GM23338 (cell line): Measurements from ENCODE around the gene CYP2C18. TPM values are rescaled to one million over a fixed set of nuclear protein-coding genes. Genes with fewer than 3 reads are reported as not detected.

Experiments used
- ATAC-seq: fragments of 200-7000 bp; cut with Tn5 transposase; 3 replicates; pipeline ENCODE4 v1.9.1; 2020
- DNase-seq: peaks from one replicate; pipeline ENCODE4 v3.0.0-alpha.2; 2015; ENCODE audit warnings: low spot score
- H2AFZ ChIP-seq: fragments of 200-600 bp; sonication (generic); 2 replicates; pipeline ENCODE4 v1.8.0; 2016; ENCODE audit warnings: antibody characterized with exemption, mild to moderate bottlenecking, moderate library complexity
- H3F3A ChIP-seq: fragments of 200-600 bp; sonication (generic); replicated peaks from 2 replicates; pipeline ENCODE4 v1.8.0; 2017; ENCODE audit warnings: antibody characterized with exemption, mixed run types, low read depth
- H3K27ac ChIP-seq: fragments of 200-600 bp; sonication (generic); 2 replicates; pipeline ENCODE4 v1.6.1; 2016; ENCODE audit warnings: low read depth
- H3K27me3 ChIP-seq: fragments of 200-600 bp; sonication (generic); 2 replicates; pipeline ENCODE4 v1.8.0; 2016; ENCODE audit warnings: mild to moderate bottlenecking, mixed run types, moderate library complexity; ENCODE audit not compliant: insufficient read depth
- H3K36me3 ChIP-seq: fragments of 200-600 bp; sonication (generic); 2 replicates; pipeline ENCODE4 v1.8.0; 2016; ENCODE audit warnings: mild to moderate bottlenecking; ENCODE audit not compliant: insufficient read depth
- H3K4me1 ChIP-seq: fragments of 200-600 bp; sonication (generic); 2 replicates; pipeline ENCODE4 v1.8.0; 2016; ENCODE audit warnings: mild to moderate bottlenecking, moderate library complexity; ENCODE audit not compliant: insufficient read depth
- H3K4me2 ChIP-seq: fragments of 200-600 bp; sonication (generic); 2 replicates; pipeline ENCODE4 v1.7.1; 2017; ENCODE audit warnings: mixed run types
- H3K4me3 ChIP-seq: fragments of 200-600 bp; sonication (generic); 2 replicates; pipeline ENCODE4 v1.6.1; 2016; ENCODE audit warnings: mixed run types
- H3K79me2 ChIP-seq: fragments of 200-600 bp; sonication (generic); replicated peaks from 2 replicates; pipeline ENCODE4 v1.8.0; 2017; ENCODE audit warnings: mild to moderate bottlenecking; ENCODE audit not compliant: insufficient read depth
- H3K9me2 ChIP-seq: fragments of 200-600 bp; sonication (generic); 2 replicates; pipeline ENCODE4 v1.8.0; 2017; ENCODE audit not compliant: insufficient read depth
- H4K20me1 ChIP-seq: fragments of 200-600 bp; sonication (generic); replicated peaks from 2 replicates; pipeline ENCODE4 v1.8.0; 2017; ENCODE audit warnings: mild to moderate bottlenecking; ENCODE audit not compliant: insufficient read depth
- H3K27ac Mint-ChIP-seq: 2 replicates; pipeline ENCODE4 v1.8.0; 2020; ENCODE audit warnings: inconsistent platforms, mild to moderate bottlenecking, moderate library complexity, mixed read lengths
- H3K27me3 Mint-ChIP-seq: 3 replicates; pipeline ENCODE4 v1.8.0; 2022; ENCODE audit warnings: low read depth, mild to moderate bottlenecking, moderate library complexity, mixed read lengths, inconsistent platforms; ENCODE audit not compliant: insufficient read depth, poor library complexity
- H3K36me3 Mint-ChIP-seq: 3 replicates; pipeline ENCODE4 v1.8.0; 2021; ENCODE audit warnings: low read depth, mild to moderate bottlenecking, inconsistent platforms, moderate library complexity, mixed read lengths
- H3K4me1 Mint-ChIP-seq: 3 replicates; pipeline ENCODE4 v1.8.0; 2020; ENCODE audit warnings: mild to moderate bottlenecking, inconsistent platforms, mixed read lengths
- H3K4me3 Mint-ChIP-seq: 3 replicates; pipeline ENCODE4 v1.8.0; 2021; ENCODE audit warnings: moderate library complexity, mild to moderate bottlenecking, inconsistent platforms, mixed read lengths
- H3K9me3 Mint-ChIP-seq: 3 replicates; pipeline ENCODE4 v1.8.0; 2020; ENCODE audit warnings: moderate library complexity, mild to moderate bottlenecking, inconsistent platforms, mixed read lengths
- CREB1 ChIP-seq: fragments of 250-450 bp; sonication (Bioruptor Pico); IDR thresholded peaks from 2 replicates; pipeline ENCODE4 v1.5.0; 2020; ENCODE audit warnings: low read depth, mild to moderate bottlenecking, moderate library complexity
- EZH2 ChIP-seq: fragments of 200-600 bp; sonication (generic); IDR thresholded peaks from one replicate; pipeline ENCODE4 v1.8.0; 2017; ENCODE audit warnings: antibody characterized with exemption, mild to moderate bottlenecking, low read depth; ENCODE audit not compliant: unreplicated experiment
- EZH2phosphoT487 ChIP-seq: fragments of 200-600 bp; sonication (generic); IDR thresholded peaks from one replicate; pipeline ENCODE4 v1.8.1; 2018; ENCODE audit warnings: antibody characterized with exemption; ENCODE audit not compliant: unreplicated experiment
- JUNB ChIP-seq: IDR thresholded peaks from one replicate; pipeline ENCODE4 v1.6.1; 2016; ENCODE audit warnings: antibody characterized with exemption; ENCODE audit not compliant: unreplicated experiment
- NANOG ChIP-seq: IDR thresholded peaks from 2 replicates; pipeline ENCODE4 v1.6.1; 2016; ENCODE audit warnings: antibody characterized with exemption, borderline replicate concordance
- POLR2AphosphoS5 ChIP-seq: IDR thresholded peaks from 2 replicates; pipeline ENCODE4 v1.6.1; 2016; ENCODE audit warnings: antibody characterized with exemption, low read depth
- STAT1 ChIP-seq: IDR thresholded peaks from one replicate; pipeline ENCODE4 v1.6.1; 2016; ENCODE audit warnings: antibody characterized with exemption; ENCODE audit not compliant: unreplicated experiment
- ZNF114 ChIP-seq: fragments of 250-450 bp; sonication (Bioruptor Pico); IDR thresholded peaks from 2 replicates; pipeline ENCODE4 v1.5.0; 2020; ENCODE audit warnings: mild to moderate bottlenecking, moderate library complexity
- ZNF331 ChIP-seq: fragments of 250-450 bp; sonication (Bioruptor Pico); IDR thresholded peaks from 2 replicates; pipeline ENCODE4 v1.5.0; 2020; ENCODE audit warnings: low read depth, mild to moderate bottlenecking, moderate library complexity
- polyA plus RNA-seq: library from polyadenylated mRNA; unstranded; fragments of >200 nt; fragmentation: Nextera tagmentation; extraction: Ambion mirVana; gene quantifications from 2 replicates; pipeline ENCODE4 v1.2.1, GENCODE V29; 2016
- total RNA-seq: library from RNA; depleted of rRNA; stranded (reverse); fragments of >200 nt; shearing (Covaris generic); gene quantifications from 2 replicates; pipeline ENCODE4 v1.2.3, GENCODE V29; 2014
- TF ChIP-seq, protein P1 (sequence below): IDR thresholded peaks from one replicate; pipeline ENCODE4 v1.6.1; 2018; ENCODE audit warnings: antibody characterized with exemption; ENCODE audit not compliant: unreplicated experiment
- TF ChIP-seq, protein P2 (sequence below): fragments of 250-450 bp; sonication (Bioruptor Pico); IDR thresholded peaks from 2 replicates; pipeline ENCODE4 v1.5.0; 2020; ENCODE audit warnings: mild to moderate bottlenecking, moderate library complexity
- TF ChIP-seq, protein P3 (sequence below): IDR thresholded peaks from 2 replicates; pipeline ENCODE4 v1.6.1; 2016; ENCODE audit warnings: antibody characterized with exemption
- TF ChIP-seq, protein P4 (sequence below), 2 experiments: fragments of 200-600 bp in 1 of 2; sonication (generic) in 1 of 2; conservative IDR thresholded peaks; 2 replicates each; pipeline versions ENCODE4 v1.5.1 to v1.6.1; 2016 to 2017; ENCODE audit warnings: antibody characterized with exemption in 2 of 2, low read depth in 2 of 2, mild to moderate bottlenecking in 2 of 2, moderate library complexity in 1 of 2

Gene CYP2C18
- total and polyA plus RNA-seq, 2 experiments from 2014 or later, result 0.08 to 0.63 TPM

DNA sequence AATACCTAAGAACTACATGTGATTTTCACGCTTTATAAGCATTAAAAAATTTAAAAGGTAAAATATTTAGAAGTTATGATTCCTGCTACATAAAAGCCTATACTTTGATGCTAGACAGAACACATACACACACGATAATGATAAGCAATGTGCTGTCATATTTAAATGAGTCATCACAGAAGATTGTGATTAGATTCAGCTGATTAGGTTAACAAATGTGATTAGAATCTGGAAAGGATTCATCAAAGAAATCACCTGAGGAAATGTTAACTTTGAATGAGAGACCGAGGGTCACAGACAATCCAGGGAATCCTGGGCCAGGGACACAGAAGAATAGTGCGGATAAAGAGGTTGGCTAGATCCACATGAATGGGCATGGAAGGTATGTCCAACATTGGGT, 42.0 kb upstream of the CYP2C18 start:
- H3K36me3 ChIP-seq, result peaks cover 7% of the 10 kb centered on the region
- ATAC-seq, result no peak
- TF ChIP-seq EZH2, result no peak
- TF ChIP-seq NANOG, result no peak
- TF ChIP-seq, protein P1, sequence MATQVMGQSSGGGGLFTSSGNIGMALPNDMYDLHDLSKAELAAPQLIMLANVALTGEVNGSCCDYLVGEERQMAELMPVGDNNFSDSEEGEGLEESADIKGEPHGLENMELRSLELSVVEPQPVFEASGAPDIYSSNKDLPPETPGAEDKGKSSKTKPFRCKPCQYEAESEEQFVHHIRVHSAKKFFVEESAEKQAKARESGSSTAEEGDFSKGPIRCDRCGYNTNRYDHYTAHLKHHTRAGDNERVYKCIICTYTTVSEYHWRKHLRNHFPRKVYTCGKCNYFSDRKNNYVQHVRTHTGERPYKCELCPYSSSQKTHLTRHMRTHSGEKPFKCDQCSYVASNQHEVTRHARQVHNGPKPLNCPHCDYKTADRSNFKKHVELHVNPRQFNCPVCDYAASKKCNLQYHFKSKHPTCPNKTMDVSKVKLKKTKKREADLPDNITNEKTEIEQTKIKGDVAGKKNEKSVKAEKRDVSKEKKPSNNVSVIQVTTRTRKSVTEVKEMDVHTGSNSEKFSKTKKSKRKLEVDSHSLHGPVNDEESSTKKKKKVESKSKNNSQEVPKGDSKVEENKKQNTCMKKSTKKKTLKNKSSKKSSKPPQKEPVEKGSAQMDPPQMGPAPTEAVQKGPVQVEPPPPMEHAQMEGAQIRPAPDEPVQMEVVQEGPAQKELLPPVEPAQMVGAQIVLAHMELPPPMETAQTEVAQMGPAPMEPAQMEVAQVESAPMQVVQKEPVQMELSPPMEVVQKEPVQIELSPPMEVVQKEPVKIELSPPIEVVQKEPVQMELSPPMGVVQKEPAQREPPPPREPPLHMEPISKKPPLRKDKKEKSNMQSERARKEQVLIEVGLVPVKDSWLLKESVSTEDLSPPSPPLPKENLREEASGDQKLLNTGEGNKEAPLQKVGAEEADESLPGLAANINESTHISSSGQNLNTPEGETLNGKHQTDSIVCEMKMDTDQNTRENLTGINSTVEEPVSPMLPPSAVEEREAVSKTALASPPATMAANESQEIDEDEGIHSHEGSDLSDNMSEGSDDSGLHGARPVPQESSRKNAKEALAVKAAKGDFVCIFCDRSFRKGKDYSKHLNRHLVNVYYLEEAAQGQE, result no peak
- no peak for TF ChIP-seq EZH2phosphoT487
- TF ChIP-seq ZNF114, result no peak
- no peak for TF ChIP-seq JUNB
- no peak for TF ChIP-seq ZNF331
- TF ChIP-seq, protein P2, sequence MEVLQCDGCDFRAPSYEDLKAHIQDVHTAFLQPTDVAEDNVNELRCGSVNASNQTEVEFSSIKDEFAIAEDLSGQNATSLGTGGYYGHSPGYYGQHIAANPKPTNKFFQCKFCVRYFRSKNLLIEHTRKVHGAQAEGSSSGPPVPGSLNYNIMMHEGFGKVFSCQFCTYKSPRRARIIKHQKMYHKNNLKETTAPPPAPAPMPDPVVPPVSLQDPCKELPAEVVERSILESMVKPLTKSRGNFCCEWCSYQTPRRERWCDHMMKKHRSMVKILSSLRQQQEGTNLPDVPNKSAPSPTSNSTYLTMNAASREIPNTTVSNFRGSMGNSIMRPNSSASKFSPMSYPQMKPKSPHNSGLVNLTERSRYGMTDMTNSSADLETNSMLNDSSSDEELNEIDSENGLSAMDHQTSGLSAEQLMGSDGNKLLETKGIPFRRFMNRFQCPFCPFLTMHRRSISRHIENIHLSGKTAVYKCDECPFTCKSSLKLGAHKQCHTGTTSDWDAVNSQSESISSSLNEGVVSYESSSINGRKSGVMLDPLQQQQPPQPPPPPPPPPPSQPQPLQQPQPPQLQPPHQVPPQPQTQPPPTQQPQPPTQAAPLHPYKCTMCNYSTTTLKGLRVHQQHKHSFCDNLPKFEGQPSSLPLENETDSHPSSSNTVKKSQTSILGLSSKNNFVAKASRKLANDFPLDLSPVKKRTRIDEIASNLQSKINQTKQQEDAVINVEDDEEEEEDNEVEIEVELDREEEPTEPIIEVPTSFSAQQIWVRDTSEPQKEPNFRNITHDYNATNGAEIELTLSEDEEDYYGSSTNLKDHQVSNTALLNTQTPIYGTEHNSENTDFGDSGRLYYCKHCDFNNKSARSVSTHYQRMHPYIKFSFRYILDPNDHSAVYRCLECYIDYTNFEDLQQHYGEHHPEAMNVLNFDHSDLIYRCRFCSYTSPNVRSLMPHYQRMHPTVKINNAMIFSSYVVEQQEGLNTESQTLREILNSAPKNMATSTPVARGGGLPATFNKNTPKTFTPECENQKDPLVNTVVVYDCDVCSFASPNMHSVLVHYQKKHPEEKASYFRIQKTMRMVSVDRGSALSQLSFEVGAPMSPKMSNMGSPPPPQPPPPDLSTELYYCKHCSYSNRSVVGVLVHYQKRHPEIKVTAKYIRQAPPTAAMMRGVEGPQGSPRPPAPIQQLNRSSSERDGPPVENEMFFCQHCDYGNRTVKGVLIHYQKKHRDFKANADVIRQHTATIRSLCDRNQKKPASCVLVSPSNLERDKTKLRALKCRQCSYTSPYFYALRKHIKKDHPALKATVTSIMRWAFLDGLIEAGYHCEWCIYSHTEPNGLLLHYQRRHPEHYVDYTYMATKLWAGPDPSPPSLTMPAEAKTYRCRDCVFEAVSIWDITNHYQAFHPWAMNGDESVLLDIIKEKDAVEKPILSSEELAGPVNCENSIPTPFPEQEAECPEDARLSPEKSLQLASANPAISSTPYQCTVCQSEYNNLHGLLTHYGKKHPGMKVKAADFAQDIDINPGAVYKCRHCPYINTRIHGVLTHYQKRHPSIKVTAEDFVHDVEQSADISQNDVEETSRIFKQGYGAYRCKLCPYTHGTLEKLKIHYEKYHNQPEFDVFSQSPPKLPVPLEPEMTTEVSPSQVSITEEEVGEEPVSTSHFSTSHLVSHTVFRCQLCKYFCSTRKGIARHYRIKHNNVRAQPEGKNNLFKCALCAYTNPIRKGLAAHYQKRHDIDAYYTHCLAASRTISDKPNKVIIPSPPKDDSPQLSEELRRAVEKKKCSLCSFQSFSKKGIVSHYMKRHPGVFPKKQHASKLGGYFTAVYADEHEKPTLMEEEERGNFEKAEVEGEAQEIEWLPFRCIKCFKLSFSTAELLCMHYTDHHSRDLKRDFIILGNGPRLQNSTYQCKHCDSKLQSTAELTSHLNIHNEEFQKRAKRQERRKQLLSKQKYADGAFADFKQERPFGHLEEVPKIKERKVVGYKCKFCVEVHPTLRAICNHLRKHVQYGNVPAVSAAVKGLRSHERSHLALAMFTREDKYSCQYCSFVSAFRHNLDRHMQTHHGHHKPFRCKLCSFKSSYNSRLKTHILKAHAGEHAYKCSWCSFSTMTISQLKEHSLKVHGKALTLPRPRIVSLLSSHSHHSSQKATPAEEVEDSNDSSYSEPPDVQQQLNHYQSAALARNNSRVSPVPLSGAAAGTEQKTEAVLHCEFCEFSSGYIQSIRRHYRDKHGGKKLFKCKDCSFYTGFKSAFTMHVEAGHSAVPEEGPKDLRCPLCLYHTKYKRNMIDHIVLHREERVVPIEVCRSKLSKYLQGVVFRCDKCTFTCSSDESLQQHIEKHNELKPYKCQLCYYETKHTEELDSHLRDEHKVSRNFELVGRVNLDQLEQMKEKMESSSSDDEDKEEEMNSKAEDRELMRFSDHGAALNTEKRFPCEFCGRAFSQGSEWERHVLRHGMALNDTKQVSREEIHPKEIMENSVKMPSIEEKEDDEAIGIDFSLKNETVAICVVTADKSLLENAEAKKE (CRISPR knock-in tag), result no peak
- no peak for TF ChIP-seq POLR2AphosphoS5
- TF ChIP-seq CREB1, result no peak
- TF ChIP-seq STAT1, result no peak
- TF ChIP-seq, protein P3, sequence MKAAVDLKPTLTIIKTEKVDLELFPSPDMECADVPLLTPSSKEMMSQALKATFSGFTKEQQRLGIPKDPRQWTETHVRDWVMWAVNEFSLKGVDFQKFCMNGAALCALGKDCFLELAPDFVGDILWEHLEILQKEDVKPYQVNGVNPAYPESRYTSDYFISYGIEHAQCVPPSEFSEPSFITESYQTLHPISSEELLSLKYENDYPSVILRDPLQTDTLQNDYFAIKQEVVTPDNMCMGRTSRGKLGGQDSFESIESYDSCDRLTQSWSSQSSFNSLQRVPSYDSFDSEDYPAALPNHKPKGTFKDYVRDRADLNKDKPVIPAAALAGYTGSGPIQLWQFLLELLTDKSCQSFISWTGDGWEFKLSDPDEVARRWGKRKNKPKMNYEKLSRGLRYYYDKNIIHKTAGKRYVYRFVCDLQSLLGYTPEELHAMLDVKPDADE, result no peak
- TF ChIP-seq, protein P4, sequence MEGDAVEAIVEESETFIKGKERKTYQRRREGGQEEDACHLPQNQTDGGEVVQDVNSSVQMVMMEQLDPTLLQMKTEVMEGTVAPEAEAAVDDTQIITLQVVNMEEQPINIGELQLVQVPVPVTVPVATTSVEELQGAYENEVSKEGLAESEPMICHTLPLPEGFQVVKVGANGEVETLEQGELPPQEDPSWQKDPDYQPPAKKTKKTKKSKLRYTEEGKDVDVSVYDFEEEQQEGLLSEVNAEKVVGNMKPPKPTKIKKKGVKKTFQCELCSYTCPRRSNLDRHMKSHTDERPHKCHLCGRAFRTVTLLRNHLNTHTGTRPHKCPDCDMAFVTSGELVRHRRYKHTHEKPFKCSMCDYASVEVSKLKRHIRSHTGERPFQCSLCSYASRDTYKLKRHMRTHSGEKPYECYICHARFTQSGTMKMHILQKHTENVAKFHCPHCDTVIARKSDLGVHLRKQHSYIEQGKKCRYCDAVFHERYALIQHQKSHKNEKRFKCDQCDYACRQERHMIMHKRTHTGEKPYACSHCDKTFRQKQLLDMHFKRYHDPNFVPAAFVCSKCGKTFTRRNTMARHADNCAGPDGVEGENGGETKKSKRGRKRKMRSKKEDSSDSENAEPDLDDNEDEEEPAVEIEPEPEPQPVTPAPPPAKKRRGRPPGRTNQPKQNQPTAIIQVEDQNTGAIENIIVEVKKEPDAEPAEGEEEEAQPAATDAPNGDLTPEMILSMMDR (conservative IDR thresholded peaks at IDR 0.05; ENCODE audit: low read depth in 2 of 2), result no peak
- DNase-seq, result no peak
- no peak overlapping the region for H2AFZ ChIP-seq
- H4K20me1 ChIP-seq, result no peaks in the 10 kb centered on the region
- no peaks in the 10 kb centered on the region for H3K79me2 ChIP-seq
- H3K4me1 ChIP-seq, result no peaks in the 10 kb centered on the region
- Mint-ChIP-seq H3K4me3 (no peak overlapping the region), H3K27me3 (peaks cover 5% of the 10 kb centered on the region), H3K4me1 (no peaks in the 10 kb centered on the region), H3K36me3 (peaks cover 29% of the 10 kb centered on the region), H3K27ac (no peak overlapping the region), H3K9me3 (peaks cover 30% of the 10 kb centered on the region)
- no peaks in the 10 kb centered on the region for H3F3A ChIP-seq
- H3K27ac ChIP-seq, result no peak overlapping the region
- H3K27me3 ChIP-seq, result no peaks in the 10 kb centered on the region
- H3K9me2 ChIP-seq, result no peaks in the 10 kb centered on the region; the same call in 1 of the 2 replicates
- H3K4me3 ChIP-seq, result no peak overlapping the region
- H3K4me2 ChIP-seq, result no peak overlapping the region
